Cardiac muscle cell (in vitro differentiated cells and primary cell): ENCODE results near the gene STARD13. TPM values are rescaled to one million over a fixed set of nuclear protein-coding genes. Genes with fewer than 3 reads are reported as not detected.

Experiments used
- DNase-seq, 2 donors: peaks; one replicate each; pipeline versions ENCODE4 v3.0.0 to v3.0.0-alpha.2; 2010 to 2017; ENCODE audit warnings: low read depth in 1 of 2, low spot score in 1 of 2
- H3K27ac ChIP-seq: fragments of 200-600 bp; sonication (generic); 2 replicates; pipeline ENCODE4 v1.5.1; 2016
- H3K27me3 ChIP-seq: fragments of 200-600 bp; sonication (generic); 2 replicates; pipeline ENCODE4 v1.6.0; 2016; ENCODE audit warnings: control low read depth
- H3K36me3 ChIP-seq: fragments of 200-600 bp; sonication (generic); 2 replicates; pipeline ENCODE4 v1.5.1; 2016; ENCODE audit warnings: control low read depth
- H3K4me1 ChIP-seq: fragments of 200-600 bp; sonication (generic); 2 replicates; pipeline ENCODE4 v1.8.1; 2017; ENCODE audit warnings: low read depth, mild to moderate bottlenecking, mixed run types
- H3K4me3 ChIP-seq: fragments of 200-600 bp; sonication (generic); 2 replicates; pipeline ENCODE4 v1.5.1; 2016; ENCODE audit warnings: mild to moderate bottlenecking
- H3K9me3 ChIP-seq: fragments of 200-600 bp; sonication (generic); 2 replicates; pipeline ENCODE4 v1.5.1; 2017; ENCODE audit warnings: low read depth, mild to moderate bottlenecking, control low read depth
- CTCF ChIP-seq: IDR thresholded peaks from 2 replicates; pipeline ENCODE4 v1.5.1; 2012; ENCODE audit warnings: low read depth, mild to moderate bottlenecking, low read length
- polyA plus RNA-seq: library from polyadenylated mRNA; unstranded; fragments of >200 nt; fragmentation: Nextera tagmentation; extraction: Ambion mirVana; gene quantifications from 2 replicates; pipeline ENCODE4 v1.2.1, GENCODE V29; 2016
- total RNA-seq: library from RNA; depleted of rRNA; stranded (reverse); fragments of >200 nt; gene quantifications from 2 replicates; pipeline ENCODE4 v1.2.3, GENCODE V29; 2016

Gene STARD13
- total and polyA plus RNA-seq, 2 experiments from 2014 or later: 16.5 to 23.5 TPM

DNA sequence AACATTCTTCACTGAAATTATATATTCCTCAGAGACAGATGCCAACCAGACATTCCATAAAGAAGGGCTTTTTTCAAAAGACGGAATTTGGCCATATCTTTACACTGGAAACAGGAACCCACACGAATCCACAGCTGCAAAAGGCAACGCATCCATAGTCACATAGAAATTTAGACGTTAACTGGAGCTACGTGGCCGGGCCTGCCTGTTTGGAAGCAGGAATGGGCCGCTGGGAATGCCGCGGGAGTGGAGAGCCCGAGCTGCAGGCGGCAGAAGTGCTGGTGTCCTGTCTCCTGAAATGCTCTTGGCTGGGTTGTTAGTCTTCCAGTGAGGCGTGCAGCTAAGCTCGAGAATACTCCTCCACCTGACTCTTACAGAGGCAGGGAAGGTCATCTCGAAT lies 147.1 kb downstream of the STARD13 start:
- no peak overlapping the region for H3K4me3 ChIP-seq
- TF ChIP-seq CTCF: no peak
- no peaks in the 10 kb centered on the region for H3K27me3 ChIP-seq
- H3K9me3 ChIP-seq: no peaks in the 10 kb centered on the region
- no peaks in the 10 kb centered on the region for H3K4me1 ChIP-seq
- H3K36me3 ChIP-seq: peaks cover 5% of the 10 kb centered on the region
- DNase-seq: no peak
- H3K27ac ChIP-seq: no peak overlapping the region

DNA sequence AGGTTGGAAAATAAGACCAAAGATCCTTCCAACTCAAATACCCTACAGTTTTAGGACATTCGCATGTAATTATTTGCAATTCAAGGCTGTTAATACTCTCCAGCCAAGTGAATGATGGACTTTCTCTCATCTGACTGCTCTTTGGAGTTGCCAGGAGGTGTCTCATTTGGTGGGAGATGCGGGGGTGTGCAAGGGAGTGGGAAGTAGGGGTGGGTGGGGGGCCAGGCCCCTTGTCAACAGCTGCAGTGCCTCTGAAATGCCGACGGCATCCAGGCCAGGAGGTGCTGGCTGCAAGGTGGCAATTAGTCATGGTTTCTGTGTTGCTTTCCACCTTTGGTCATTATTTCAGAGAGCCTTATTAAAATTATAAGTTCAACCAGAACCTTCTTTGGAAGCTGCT lies 147.8 kb downstream of the STARD13 start:
- H3K27ac ChIP-seq: no peak overlapping the region

GRCh38 chr13:33135097-33135496 lies 150.5 kb downstream of the STARD13 start:
- H3K9me3 ChIP-seq: no peaks in the 10 kb centered on the region
- no peak for TF ChIP-seq CTCF
- H3K27me3 ChIP-seq: no peaks in the 10 kb centered on the region
- H3K36me3 ChIP-seq: peaks cover 4% of the 10 kb centered on the region
- H3K4me1 ChIP-seq: no peaks in the 10 kb centered on the region
- no peak overlapping the region for H3K27ac ChIP-seq
- DNase-seq: no peak
- no peak overlapping the region for H3K4me3 ChIP-seq

More for the DNA sequence above, 147.8 kb downstream of the STARD13 start:
- no peaks in the 10 kb centered on the region for H3K27me3 ChIP-seq
- H3K36me3 ChIP-seq: peaks cover 5% of the 10 kb centered on the region
- H3K9me3 ChIP-seq: no peaks in the 10 kb centered on the region
- no peak for TF ChIP-seq CTCF
- no peaks in the 10 kb centered on the region for H3K4me1 ChIP-seq
- H3K4me3 ChIP-seq: no peak overlapping the region
- DNase-seq: no peak

- Histone ChIP-seq H3K9me3 (no peaks in the 10 kb centered on the region), H3K4me1 (no peaks in the 10 kb centered on the region), H3K27ac (no peak overlapping the region), H3K4me3 (no peak overlapping the region), H3K27me3 (no peaks in the 10 kb centered on the region), H3K36me3 (no peaks in the 10 kb centered on the region)
- no peak for DNase-seq
- no peak for TF ChIP-seq CTCF
These were observed 151.3 kb downstream of the STARD13 start for GRCh38 chr13:33134213-33134612.

DNA sequence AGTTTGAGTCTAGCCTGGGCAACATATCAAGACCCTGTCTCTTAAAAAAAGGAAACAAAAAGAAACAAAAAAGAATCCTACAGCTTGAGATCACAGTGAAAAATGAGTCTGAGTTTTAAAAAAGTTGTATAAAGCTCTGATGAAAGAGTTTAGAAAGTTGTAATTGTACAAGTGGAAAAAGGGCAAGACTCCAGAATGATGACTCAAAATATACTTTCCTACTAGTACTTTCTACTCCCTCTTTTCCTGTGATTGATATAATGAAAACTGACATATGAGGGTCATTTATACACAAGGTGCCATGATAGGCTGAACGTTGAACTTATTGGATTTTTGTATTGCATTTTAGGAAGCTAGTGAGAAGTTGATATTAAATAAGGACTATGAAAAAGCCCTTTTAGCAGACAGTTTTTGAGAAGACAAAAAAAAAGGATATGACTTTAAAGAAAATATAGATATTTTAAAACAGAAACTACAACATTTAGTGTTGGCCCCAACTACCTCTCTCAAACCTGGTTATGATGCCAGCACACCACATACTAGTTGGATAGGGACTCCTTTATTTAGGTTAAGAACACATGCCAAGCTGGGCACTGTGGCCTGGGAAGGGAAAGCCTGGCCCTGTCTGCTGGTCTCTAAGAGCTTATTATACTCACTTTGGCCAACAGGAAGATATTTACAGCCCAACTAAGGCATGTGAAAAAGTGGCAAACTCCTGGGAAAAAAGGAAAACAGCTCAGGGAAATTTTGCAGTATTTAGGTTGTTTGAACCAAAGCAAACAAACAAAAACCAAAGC lies 152.7 kb downstream of the STARD13 start:
- H3K27me3 ChIP-seq: no peaks in the 10 kb centered on the region
- H3K4me1 ChIP-seq: no peaks in the 10 kb centered on the region
- H3K4me3 ChIP-seq: no peak overlapping the region
- no peaks in the 10 kb centered on the region for H3K9me3 ChIP-seq
- DNase-seq: peak in 1 of 2 donors; percentile 72
- H3K27ac ChIP-seq: no peak overlapping the region
- no peaks in the 10 kb centered on the region for H3K36me3 ChIP-seq
- TF ChIP-seq CTCF: no peak
